Liver (tissue), 9 donors: ENCODE measurements around the gene CDCA5. TPM values are rescaled to one million over a fixed set of nuclear protein-coding genes. Genes with fewer than 3 reads are reported as not detected.
"Not testable (repeated sequence)": the region's sequence is repeated elsewhere in the genome, so short reads cannot be mapped to it uniquely, and the experiment has no call there.

ENCODE experiments used
- DNase-seq: peaks from one replicate; pipeline ENCODE4 v3.0.0-alpha.2; 2017; ENCODE audit warnings: low spot score
- H3K27ac ChIP-seq, 2 donors: one replicate each; pipeline ENCODE4 v1.7.0; 2013; ENCODE audit warnings: inconsistent platforms in 2 of 2, low read length in 2 of 2, control low read depth in 1 of 2, low read depth in 1 of 2, mild to moderate bottlenecking in 1 of 2
- H3K27me3 ChIP-seq, 4 donors: one replicate each; pipeline versions ENCODE4 v1.6.1 to v1.7.0; 2013; ENCODE audit warnings: low read length in 3 of 4, inconsistent platforms in 1 of 4, mild to moderate bottlenecking in 1 of 4, moderate library complexity in 1 of 4; ENCODE audit not compliant: control insufficient read depth in 4 of 4, insufficient read depth in 4 of 4
- H3K36me3 ChIP-seq, 4 donors: one replicate each; pipeline versions ENCODE4 v1.6.1 to v1.7.0; 2013; ENCODE audit warnings: low read length in 3 of 4, mild to moderate bottlenecking in 3 of 4, low read depth in 1 of 4, moderate library complexity in 1 of 4; ENCODE audit not compliant: control insufficient read depth in 4 of 4, insufficient read depth in 3 of 4
- H3K4me1 ChIP-seq, 4 donors: one replicate each; pipeline versions ENCODE4 v1.6.1 to v1.7.0; 2013; ENCODE audit warnings: low read length in 3 of 4, mild to moderate bottlenecking in 3 of 4, moderate library complexity in 1 of 4; ENCODE audit not compliant: control insufficient read depth in 4 of 4, insufficient read depth in 4 of 4
- H3K4me3 ChIP-seq, 3 donors: one replicate each; pipeline versions ENCODE4 v1.6.1 to v1.7.0; 2013; ENCODE audit warnings: low read length in 3 of 3, control low read depth in 1 of 3, low read depth in 1 of 3, mild to moderate bottlenecking in 1 of 3
- H3K9ac ChIP-seq, 2 donors: one replicate each; pipeline ENCODE4 v1.7.0; 2013; ENCODE audit warnings: low read length in 2 of 2, mild to moderate bottlenecking in 2 of 2, moderate library complexity in 2 of 2, control low read depth in 1 of 2, low read depth in 1 of 2
- H3K9me3 ChIP-seq, 4 donors: one replicate each; pipeline versions ENCODE4 v1.6.1 to v1.7.0; 2013; ENCODE audit warnings: low read length in 3 of 4; ENCODE audit not compliant: control insufficient read depth in 4 of 4
- ATF3 ChIP-seq: IDR thresholded peaks from 2 replicates; pipeline ENCODE4 v1.6.1; 2016; ENCODE audit warnings: antibody characterized with exemption
- FOXA1 ChIP-seq: IDR thresholded peaks from 2 replicates; pipeline ENCODE4 v1.6.1; 2016; ENCODE audit warnings: antibody characterized with exemption
- FOXA2 ChIP-seq: IDR thresholded peaks from 2 replicates; pipeline ENCODE4 v1.6.1; 2016; ENCODE audit warnings: antibody characterized with exemption
- HNF4A ChIP-seq, 2 donors: conservative IDR thresholded peaks; 2 replicates each; pipeline ENCODE4 v1.6.1; 2016; ENCODE audit warnings: antibody characterized with exemption in 2 of 2, mild to moderate bottlenecking in 2 of 2
- HNF4G ChIP-seq: IDR thresholded peaks from 2 replicates; pipeline ENCODE4 v1.6.1; 2016; ENCODE audit warnings: antibody characterized with exemption
- JUND ChIP-seq, 2 donors: IDR thresholded peaks; 2 replicates each; pipeline ENCODE4 v1.6.1; 2016; ENCODE audit warnings: antibody characterized with exemption in 2 of 2
- MAX ChIP-seq: IDR thresholded peaks from 2 replicates; pipeline ENCODE4 v1.6.1; 2016; ENCODE audit warnings: antibody characterized with exemption
- RAD21 ChIP-seq, 2 donors: IDR thresholded peaks; 2 replicates each; pipeline ENCODE4 v1.6.1; 2016; ENCODE audit warnings: antibody characterized with exemption in 2 of 2, mild to moderate bottlenecking in 2 of 2
- REST ChIP-seq: IDR thresholded peaks from 2 replicates; pipeline ENCODE4 v1.6.1; 2016; ENCODE audit warnings: antibody characterized with exemption, mild to moderate bottlenecking
- RXRA ChIP-seq, 2 donors: IDR thresholded peaks; 2 replicates each; pipeline ENCODE4 v1.6.1; 2017 to 2018; ENCODE audit warnings: antibody characterized with exemption in 2 of 2, mild to moderate bottlenecking in 1 of 2
- SP1 ChIP-seq: IDR thresholded peaks from 2 replicates; pipeline ENCODE4 v1.6.1; 2018; ENCODE audit warnings: antibody characterized with exemption, mild to moderate bottlenecking
- TAF1 ChIP-seq: conservative IDR thresholded peaks from 2 replicates; pipeline ENCODE4 v1.6.1; 2016; ENCODE audit warnings: antibody characterized with exemption, mild to moderate bottlenecking
- YY1 ChIP-seq: IDR thresholded peaks from 2 replicates; pipeline ENCODE4 v1.6.1; 2016; ENCODE audit warnings: antibody characterized with exemption, mild to moderate bottlenecking
- ZBTB33 ChIP-seq: IDR thresholded peaks from 2 replicates; pipeline ENCODE4 v1.6.1; 2016; ENCODE audit warnings: antibody characterized with exemption
- WGBS: extraction: QIAGEN DNeasy Blood & Tissue Kit; methylation state at CpG from one replicate; pipeline ENCODE4 v1.1.7; 2013; 5-methylcytosine and 5-hydroxymethylcytosine counted together
- polyA plus RNA-seq, 2 donors: library from polyadenylated mRNA; stranded (reverse) in 1 of 2; unstranded in 1 of 2; fragments of 200-250 nt in 1 of 2; fragments of >200 nt in 1 of 2; fragmentation: Nextera tagmentation in 1 of 2; extraction: Ambion mirVana in 1 of 2; gene quantifications; one replicate each; pipeline versions ENCODE4 v1.2.1 to v1.2.3, GENCODE V29; 2013 to 2015
- total RNA-seq, 2 donors: library from RNA; depleted of rRNA; stranded (reverse); fragments of >200 nt; gene quantifications; one replicate each; pipeline ENCODE4 v1.2.3, GENCODE V29; 2014
- TF ChIP-seq, protein P1 (sequence below): fragments of 150-350 bp; IDR thresholded peaks from 2 replicates; pipeline ENCODE4 v1.5.1; 2017; ENCODE audit warnings: improper control_type of control experiment, low read depth, low read length; ENCODE audit not compliant: missing input control
- donor health status: healthy.
- donor health status: healthy.
- donor health status: healthy.
- donor health status: healthy.
- donor health status: healthy.

Gene CDCA5
- total and polyA plus RNA-seq, 4 donors = 0.17 to 12.0 (median 1.7) TPM

- H3K36me3 ChIP-seq = peaks cover 9 to 19% (median 17%) of the 10 kb centered on the region in 4 donors
- not testable (repeated sequence) for H3K4me3 ChIP-seq, H3K9ac ChIP-seq, DNase-seq, H3K27me3 ChIP-seq, H3K9me3 ChIP-seq
- 80% methylated on average over 18 of the region's 18 CpGs for WGBS
- peak overlapping the region in 1 of 2 donors; percentile 26 for H3K27ac ChIP-seq
- peaks cover 13 to 65% (median 49%) of the 10 kb centered on the region in 4 donors for H3K4me1 ChIP-seq
These were observed 35.2 kb upstream of the CDCA5 start for GRCh38 chr11:65118891-65119669.

DNA sequence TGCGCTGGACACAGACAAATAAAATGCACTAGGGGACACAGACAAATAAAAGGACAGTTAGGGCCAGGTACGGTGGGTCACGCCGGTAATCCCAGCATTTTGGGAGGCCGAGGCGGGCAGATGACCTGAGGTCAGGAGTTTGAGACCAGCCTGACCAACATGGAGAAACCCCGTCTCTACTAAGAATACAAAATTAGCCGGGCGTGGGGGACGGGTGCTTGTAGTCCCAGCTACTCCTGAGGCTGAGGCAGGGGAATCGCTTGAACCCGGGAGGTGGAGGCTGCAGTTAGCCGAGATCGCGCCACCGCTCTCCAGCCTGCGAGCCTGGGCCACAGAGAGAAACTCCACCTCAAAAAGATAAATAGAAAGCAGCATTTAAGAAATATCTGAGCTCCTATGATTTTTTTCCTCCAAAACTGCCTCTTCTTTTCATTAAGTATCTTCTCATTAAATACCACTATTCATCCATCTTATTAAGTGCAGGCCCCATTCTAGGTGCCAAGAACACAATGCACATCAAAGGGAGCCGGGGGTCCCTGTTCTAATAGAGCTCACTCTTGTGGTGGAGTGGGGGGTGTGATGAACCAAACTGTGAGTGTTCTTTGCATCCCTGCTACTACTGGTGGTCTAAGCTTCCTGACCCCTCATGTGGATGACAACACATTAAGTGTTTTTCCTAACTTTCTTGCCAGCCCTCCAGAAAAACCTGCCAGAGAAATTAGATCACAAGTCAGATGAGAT, 34.4 kb upstream of the CDCA5 start:
- H3K9ac ChIP-seq = no peak overlapping the region
- peaks cover 9 to 19% (median 17%) of the 10 kb centered on the region in 4 donors for H3K36me3 ChIP-seq
- H3K27ac ChIP-seq = peak overlapping the region in 1 of 2 donors; percentile 26
- H3K4me3 ChIP-seq = no peak overlapping the region
- no peaks in the 10 kb centered on the region for H3K27me3 ChIP-seq
- TF ChIP-seq RAD21 (IDR thresholded peaks at IDR 0.05) = peak in 1 of 2 donors; percentile 1
- no peak for TF ChIP-seq ATF3
- peaks cover 15 to 72% (median 56%) of the 10 kb centered on the region in 4 donors for H3K4me1 ChIP-seq
- no peak for DNase-seq
- WGBS = 83% methylated on average over 18 of the region's 18 CpGs
- H3K9me3 ChIP-seq = no peaks in the 10 kb centered on the region

DNA sequence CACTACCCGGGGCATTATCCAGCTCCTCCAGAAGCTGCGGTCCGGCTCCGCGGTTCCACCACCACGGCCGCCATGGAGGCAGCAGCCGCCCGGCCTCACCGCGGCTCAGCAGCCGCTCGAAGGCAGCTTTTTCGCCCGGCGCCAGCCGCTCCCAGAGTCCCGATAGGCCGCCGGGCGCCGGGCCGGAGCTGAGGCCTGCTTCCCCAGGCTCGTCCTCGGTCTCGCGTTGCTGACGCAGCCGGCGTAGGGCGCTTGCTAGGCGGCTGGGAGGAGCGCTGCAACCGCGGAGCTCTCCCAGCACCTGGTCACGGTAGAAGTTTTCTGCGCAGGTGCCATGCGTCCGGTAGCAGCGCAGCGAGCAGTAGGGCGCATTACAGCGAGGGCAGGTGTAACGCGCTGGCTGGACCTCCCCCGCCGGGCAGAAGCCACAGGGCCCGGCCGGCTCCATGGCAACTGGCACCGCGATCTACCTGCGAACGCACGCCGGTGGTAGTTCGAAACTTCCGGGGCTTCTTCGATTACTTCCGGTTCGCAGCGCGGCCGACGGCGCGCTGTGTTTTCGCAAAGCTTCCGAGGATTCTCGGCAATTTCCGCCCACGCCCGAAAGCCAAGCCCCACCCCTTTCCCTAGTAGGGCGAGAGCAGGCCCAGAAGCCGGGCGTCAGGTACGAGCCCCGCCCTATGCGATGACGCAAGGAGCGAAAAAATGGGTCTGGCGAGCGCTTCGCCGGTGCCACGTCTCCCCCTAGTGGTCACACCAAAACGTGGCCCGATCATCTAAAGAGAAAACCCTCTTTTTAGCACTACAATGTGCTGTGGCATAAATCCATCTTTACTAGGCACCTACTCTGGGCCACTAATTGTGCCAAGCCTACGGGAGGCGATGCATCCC, 33.6 kb upstream of the CDCA5 start, which contains the start of gene ZNHIT2:
TSS of gene ZNHIT2 (minus strand) at position 496 of the 891 bp plus-strand sequence. CDS start at position 448, 48 bp downstream.
- under 1% methylated on average over 89 of the region's 89 CpGs for WGBS
- peak; percentile 95 to 98 for TF ChIP-seq RAD21 (IDR thresholded peaks at IDR 0.05)
- TF ChIP-seq RXRA (IDR thresholded peaks at IDR 0.05) = peak; percentile 35 to 52
- no peak for TF ChIP-seq HNF4G
- TF ChIP-seq JUND (IDR thresholded peaks at IDR 0.05) = peak in 1 of 2 donors; percentile 64
- no peak for TF ChIP-seq TAF1
- peak; percentile 87 for TF ChIP-seq MAX
- TF ChIP-seq ATF3 = peak; percentile 96
- peak in 1 of 2 donors; percentile 11 for TF ChIP-seq HNF4A (conservative IDR thresholded peaks at IDR 0.05)
- TF ChIP-seq REST = peak; percentile 16
- TF ChIP-seq SP1 = peak; percentile 75
- TF ChIP-seq FOXA1 = peak; percentile 16
- TF ChIP-seq ZBTB33 = peak; percentile 90
- peak; percentile 80 for TF ChIP-seq YY1
- TF ChIP-seq, protein P1, sequence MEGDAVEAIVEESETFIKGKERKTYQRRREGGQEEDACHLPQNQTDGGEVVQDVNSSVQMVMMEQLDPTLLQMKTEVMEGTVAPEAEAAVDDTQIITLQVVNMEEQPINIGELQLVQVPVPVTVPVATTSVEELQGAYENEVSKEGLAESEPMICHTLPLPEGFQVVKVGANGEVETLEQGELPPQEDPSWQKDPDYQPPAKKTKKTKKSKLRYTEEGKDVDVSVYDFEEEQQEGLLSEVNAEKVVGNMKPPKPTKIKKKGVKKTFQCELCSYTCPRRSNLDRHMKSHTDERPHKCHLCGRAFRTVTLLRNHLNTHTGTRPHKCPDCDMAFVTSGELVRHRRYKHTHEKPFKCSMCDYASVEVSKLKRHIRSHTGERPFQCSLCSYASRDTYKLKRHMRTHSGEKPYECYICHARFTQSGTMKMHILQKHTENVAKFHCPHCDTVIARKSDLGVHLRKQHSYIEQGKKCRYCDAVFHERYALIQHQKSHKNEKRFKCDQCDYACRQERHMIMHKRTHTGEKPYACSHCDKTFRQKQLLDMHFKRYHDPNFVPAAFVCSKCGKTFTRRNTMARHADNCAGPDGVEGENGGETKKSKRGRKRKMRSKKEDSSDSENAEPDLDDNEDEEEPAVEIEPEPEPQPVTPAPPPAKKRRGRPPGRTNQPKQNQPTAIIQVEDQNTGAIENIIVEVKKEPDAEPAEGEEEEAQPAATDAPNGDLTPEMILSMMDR = peak; percentile 96
- TF ChIP-seq FOXA2 = peak; percentile 48

More for the DNA sequence above, 33.6 kb upstream of the CDCA5 start, which contains the start of gene ZNHIT2:
- peak within 1 kb of the TSS; percentile 89 to 90 for H3K27ac ChIP-seq
- no peaks in the 10 kb centered on the region for H3K27me3 ChIP-seq
- peaks cover 9 to 19% (median 17%) of the 10 kb centered on the region in 4 donors for H3K36me3 ChIP-seq
- H3K4me3 ChIP-seq = peak within 1 kb of the TSS; percentile 81 to 95 (median 90)
- H3K9ac ChIP-seq = peak within 1 kb of the TSS; percentile 47 to 82
- DNase-seq = peak; percentile 99
- H3K9me3 ChIP-seq = no peaks in the 10 kb centered on the region
- H3K4me1 ChIP-seq = peaks cover 20 to 74% (median 57%) of the 10 kb centered on the region in 4 donors
